B cell (primary cell): Measurements from ENCODE around the gene CERK. TPM values are rescaled to one million over a fixed set of nuclear protein-coding genes. Genes with fewer than 3 reads are reported as not detected.

Experiments
- ATAC-seq: fragments of 200-7000 bp; cut with Tn5 transposase; one replicate; pipeline ENCODE4 v1.10.0; 2021; ENCODE audit warnings: low read depth, mild to moderate bottlenecking, moderate number of reproducible peaks, moderate library complexity
- CTCF ChIA-PET: fragments of 350-600 bp; sonication (Branson Sonifier 250); formaldehyde crosslinking; loops from one replicate; lab custom pipeline; 2021; ENCODE audit warnings: antibody characterized with exemption, inconsistent platforms; lab: Charles Lee
- POLR2A ChIA-PET: fragments of 350-600 bp; sonication (Branson Sonifier 250); formaldehyde crosslinking; loops from one replicate; lab custom pipeline; 2021; ENCODE audit warnings: antibody characterized with exemption; lab: Charles Lee
- DNase-seq: peaks from one replicate; pipeline ENCODE4 v3.0.0; 2013
- H2AFZ ChIP-seq: 2 replicates; pipeline ENCODE4 v1.6.1; 2012; ENCODE audit warnings: mild to moderate bottlenecking, low read depth, low read length; ENCODE audit not compliant: insufficient read depth, poor library complexity, severe bottlenecking
- H3K27ac ChIP-seq, 2 donors: 1 replicate in 1 of 2; 2 replicates in 1 of 2; pipeline ENCODE4 v1.5.1; 2012 to 2013; ENCODE audit warnings: low read length in 2 of 2, mild to moderate bottlenecking in 2 of 2, moderate library complexity in 1 of 2
- H3K27me3 ChIP-seq, 4 experiments: fragments of 200-600 bp in 1 of 4; sonication (generic) in 1 of 4; replicated peaks in 1 of 4; 1 replicate in 2 of 4; 2 replicates in 2 of 4; pipeline versions ENCODE4 v1.6.1 to v1.7.0; 2013 to 2016; ENCODE audit warnings: low read length in 3 of 4, mild to moderate bottlenecking in 2 of 4, mixed read lengths in 1 of 4, moderate library complexity in 1 of 4; ENCODE audit not compliant: insufficient read depth in 4 of 4, control insufficient read depth in 3 of 4; ENCODE audit errors: control extremely low read depth in 1 of 4
- H3K36me3 ChIP-seq, 2 experiments: replicated peaks in 1 of 2; 1 replicate in 1 of 2; 2 replicates in 1 of 2; pipeline versions ENCODE4 v1.6.1 to v1.7.1; 2013; ENCODE audit warnings: low read length in 1 of 2; ENCODE audit not compliant: insufficient read depth in 2 of 2, control insufficient read depth in 1 of 2; ENCODE audit errors: control extremely low read depth in 1 of 2, extremely low read depth in 1 of 2
- H3K4me1 ChIP-seq, 2 donors: fragments of 200-600 bp in 1 of 2; sonication (generic) in 1 of 2; 1 replicate in 1 of 2; 2 replicates in 1 of 2; pipeline versions ENCODE4 v1.5.1 to v1.6.1; 2013 to 2017; ENCODE audit warnings: low read length in 2 of 2; ENCODE audit not compliant: control insufficient read depth in 2 of 2, insufficient read depth in 2 of 2
- H3K4me2 ChIP-seq: replicated peaks from 2 replicates; pipeline ENCODE3; 2012; ENCODE audit warnings: mild to moderate bottlenecking, low read depth, low read length; ENCODE audit not compliant: poor library complexity, severe bottlenecking
- H3K4me3 ChIP-seq, 5 experiments: fragments of 200-600 bp in 1 of 5; sonication (generic) in 1 of 5; 1 replicate in 3 of 5; 2 replicates in 2 of 5; pipeline versions ENCODE4 v1.5.1 to v1.7.0; 2011 to 2016; ENCODE audit warnings: low read length in 4 of 5, mild to moderate bottlenecking in 4 of 5, low read depth in 2 of 5, control low read depth in 1 of 5, moderate library complexity in 1 of 5; ENCODE audit not compliant: insufficient read depth in 1 of 5; ENCODE audit errors: control extremely low read depth in 1 of 5, extremely low read depth in 1 of 5
- H3K79me2 ChIP-seq: fragments of 200-600 bp; sonication (generic); one replicate; pipeline ENCODE4 v1.6.0; 2016; ENCODE audit warnings: low read length; ENCODE audit not compliant: control insufficient read depth, insufficient read depth
- H3K9ac ChIP-seq: fragments of 200-600 bp; sonication (generic); 2 replicates; pipeline ENCODE4 v1.6.1; 2017; ENCODE audit warnings: mild to moderate bottlenecking, low read length, moderate library complexity
- H3K9me3 ChIP-seq, 3 donors: one replicate each; pipeline versions ENCODE4 v1.6.1 to v1.7.1; 2013; ENCODE audit warnings: low read length in 2 of 3; ENCODE audit not compliant: control insufficient read depth in 2 of 3, insufficient read depth in 1 of 3; ENCODE audit errors: control extremely low read depth in 1 of 3
- H4K20me1 ChIP-seq: 2 replicates; pipeline ENCODE4 v1.6.0; 2012; ENCODE audit warnings: mild to moderate bottlenecking, low read length; ENCODE audit not compliant: insufficient read depth, control insufficient read depth, poor library complexity, severe bottlenecking
- H3K27ac Mint-ChIP-seq: one replicate; pipeline ENCODE4 v1.8.0; 2021; ENCODE audit warnings: mixed read lengths
- H3K27me3 Mint-ChIP-seq: one replicate; pipeline ENCODE4 v1.8.0; 2021; ENCODE audit warnings: mixed read lengths
- H3K4me1 Mint-ChIP-seq: one replicate; pipeline ENCODE4 v1.8.0; 2021; ENCODE audit warnings: mixed read lengths
- H3K4me3 Mint-ChIP-seq: one replicate; pipeline ENCODE4 v1.8.0; 2021; ENCODE audit warnings: mixed read lengths
- H3K9me3 Mint-ChIP-seq: one replicate; pipeline ENCODE4 v1.8.0; 2022; ENCODE audit warnings: mixed read lengths; ENCODE audit not compliant: insufficient read depth
- CTCF ChIP-seq: fragments of 200-600 bp; IDR thresholded peaks from one replicate; pipeline ENCODE4 v1.8.0; 2022; ENCODE audit warnings: antibody characterized with exemption, mild to moderate bottlenecking
- EZH2 ChIP-seq: IDR thresholded peaks from 2 replicates; pipeline ENCODE4 v1.6.1; 2012; ENCODE audit warnings: borderline replicate concordance, low read depth, mild to moderate bottlenecking, moderate library complexity, low read length; ENCODE audit not compliant: insufficient read depth, poor library complexity, severe bottlenecking
- WGBS: methylation state at CpG from one replicate; pipeline ENCODE4 v1.1.5; 2013; ENCODE audit warnings: missing lambda C conversion rate; ENCODE audit not compliant: insufficient coverage; 5-methylcytosine and 5-hydroxymethylcytosine counted together
- intact Hi-C: fragments of 100-400 bp; cut with micrococcal nuclease; formaldehyde crosslinking; loops from one replicate; pipeline ENCODE4 v1.10.0; 2022
- polyA plus RNA-seq: library from polyadenylated mRNA; depleted of rRNA; stranded (reverse); fragments of >200 nt; gene quantifications from 2 replicates; pipeline ENCODE4 v1.2.3, GENCODE V29; 2012
- total RNA-seq, 2 donors: library from RNA; stranded (reverse); fragments of 120-200 nt in 1 of 2; gene quantifications; 1 replicate in 1 of 2; 2 replicates in 1 of 2; pipeline versions ENCODE4 v1.2.3 to v1.2.4, GENCODE V29; 2013 to 2022

The CERK gene
- total and polyA plus RNA-seq, 2 donors (not counting 1 experiment from before 2014, with no cell fraction given), result 23.2 to 48.3 TPM

GRCh38 chr22:46754110-46754799, 16.2 kb upstream of the CERK start:
- Histone ChIP-seq H3K9ac (no peak overlapping the region), H3K4me3 (no peak overlapping the region), H3K36me3 (no peaks in the 10 kb centered on the region), H3K9me3 (peaks cover 0 to 17% (median 13%) of the 10 kb centered on the region in 3 donors), H4K20me1 (no peaks in the 10 kb centered on the region), H3K27ac (no peak overlapping the region), H2AFZ (peak overlapping the region; percentile 3), H3K79me2 (peaks cover 9% of the 10 kb centered on the region), H3K27me3 (peaks cover 0 to 6% (median 0%) of the 10 kb centered on the region in 4 experiments), H3K4me1 (peaks cover 12 to 41% of the 10 kb centered on the region in 2 donors), H3K4me2 (no peak overlapping the region)
- TF ChIP-seq EZH2, result no peak
- no peak for TF ChIP-seq CTCF
- 33% methylated on average over 14 of the region's 14 CpGs for WGBS
- ChIA-PET CTCF (interaction anchor here (0.8 to 13.1 kb wide), 3 partner anchors 9 to 48 kb away, joined by 3 to 468 read pairs (median 87); no protein-coding TSS in a partner anchor), POLR2A (no interaction called here)
- Mint-ChIP-seq H3K27ac (peak overlapping the region; percentile 32), H3K4me3 (no peak overlapping the region), H3K27me3 (peaks cover 7% of the 10 kb centered on the region), H3K9me3 (peaks cover 5% of the 10 kb centered on the region), H3K4me1 (peaks cover 29% of the 10 kb centered on the region)
- DNase-seq, result no peak
- no peak for ATAC-seq
- intact Hi-C loops, result no loop called here

GRCh38 chr22:46753761-46754109, 15.7 kb upstream of the CERK start:
- CTCF ChIA-PET, result interaction anchor here (13.1 kb wide), 1 partner anchor 49 kb away, joined by 468 read pairs; no protein-coding TSS in a partner anchor
- Histone ChIP-seq H3K9ac (no peak overlapping the region), H3K9me3 (peaks cover 0 to 17% (median 13%) of the 10 kb centered on the region in 3 donors), H3K4me2 (no peak overlapping the region), H3K79me2 (peaks cover 4% of the 10 kb centered on the region), H4K20me1 (no peaks in the 10 kb centered on the region), H2AFZ (no peak overlapping the region), H3K4me3 (no peak overlapping the region), H3K27ac (no peak overlapping the region), H3K36me3 (no peaks in the 10 kb centered on the region), H3K27me3 (peaks cover 0 to 6% (median 0%) of the 10 kb centered on the region in 4 experiments), H3K4me1 (peaks cover 14 to 42% of the 10 kb centered on the region in 2 donors)
- intact Hi-C loops, result no loop called here
- TF ChIP-seq EZH2 (no peak), CTCF (no peak)
- H3K27me3 Mint-ChIP-seq, result peaks cover 8% of the 10 kb centered on the region
- POLR2A ChIA-PET, result no interaction called here
- DNase-seq (no peak), ATAC-seq (no peak)
- H3K27ac Mint-ChIP-seq, result no peak overlapping the region
- 86% methylated on average over 4 of the region's 4 CpGs for WGBS
- peaks cover 29% of the 10 kb centered on the region for H3K4me1 Mint-ChIP-seq
- H3K4me3 Mint-ChIP-seq, result no peak overlapping the region
- H3K9me3 Mint-ChIP-seq, result peaks cover 5% of the 10 kb centered on the region
